Peyer's patch (tissue), 4 donors: Measurements from ENCODE around the gene NOS3.

ENCODE experiments used
- CTCF ChIP-seq, 6 experiments: fragments of 450-650 bp in 4 of 6; fragments of 200-600 bp in 2 of 6; sonication (generic) in 1 of 6; IDR thresholded peaks; one replicate each; pipeline ENCODE4 v1.5.1; 2017 to 2019; ENCODE audit warnings: antibody characterized with exemption in 6 of 6, mild to moderate bottlenecking in 3 of 6, moderate library complexity in 1 of 6
- POLR2A ChIP-seq, 2 donors: fragments of 450-650 bp; IDR thresholded peaks; one replicate each; pipeline ENCODE4 v1.5.1; 2017; ENCODE audit warnings: antibody characterized with exemption in 2 of 2, mild to moderate bottlenecking in 2 of 2, moderate library complexity in 2 of 2

DNA sequence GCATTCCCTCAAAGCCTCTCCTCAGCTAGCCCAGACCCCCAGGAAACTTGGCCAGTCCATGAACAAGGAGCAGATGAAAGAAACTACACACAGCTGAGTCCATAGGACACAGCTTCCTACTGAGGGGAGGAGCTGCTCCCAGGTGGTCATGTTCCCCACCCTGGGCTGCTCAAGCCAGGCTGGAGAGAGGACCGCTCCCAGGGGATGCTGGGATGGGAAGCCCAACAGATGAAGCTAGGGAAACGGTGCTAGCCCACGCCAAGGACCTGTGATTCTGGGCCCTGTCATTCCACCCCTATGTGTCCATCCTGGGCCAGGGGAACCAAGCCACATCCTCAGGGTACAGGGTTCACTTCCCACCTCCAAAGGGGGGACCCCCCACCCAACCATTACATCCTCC is 31.7 kb upstream of the NOS3 start:
- TF ChIP-seq POLR2A (IDR thresholded peaks at IDR 0.05) (no peak), CTCF (IDR thresholded peaks at IDR 0.05) (no peak)
